Endothelial cell of umbilical vein (primary cell): ENCODE data around the gene TNFAIP8L1. TPM values are rescaled to one million over a fixed set of nuclear protein-coding genes. Genes with fewer than 3 reads are reported as not detected.
A peak's percentile ranks its signal among the peaks of the same experiment; 100 is the strongest.

Experiments used
- BruUV-seq: library from RNA; stranded (reverse); fragments of 400-500 nt; replicated peaks from 2 replicates; lab custom pipeline; 2021; lab: Mats Ljungman, UMichigan
- CTCF ChIA-PET: fragments of 300-600, 350-600 bp; sonication (Branson Sonifier 250); formaldehyde crosslinking; loops from one replicate; lab custom pipeline; 2021; ENCODE audit warnings: antibody characterized with exemption, inconsistent platforms; lab: Charles Lee
- POLR2A ChIA-PET: fragments of 300-600, 350-600 bp; sonication (Branson Sonifier 250); formaldehyde crosslinking; loops from one replicate; lab custom pipeline; 2021; ENCODE audit warnings: antibody characterized with exemption, inconsistent platforms; lab: Charles Lee
- DNase-seq: peaks from one replicate; pipeline ENCODE4 v3.0.0-alpha.2; 2011; ENCODE audit warnings: low read depth, low spot score
- FAIRE-seq: peaks from 2 replicates; lab custom pipeline; 2011; peaks lifted over from hg19 to GRCh38; lab: Jason Lieb, UNC
- H2AFZ ChIP-seq: 2 replicates; pipeline ENCODE4 v1.6.0; 2012; ENCODE audit warnings: low read depth, low read length, control low read depth, inconsistent platforms
- H3K27ac ChIP-seq: 2 replicates; pipeline ENCODE4 v1.5.1; 2011; ENCODE audit warnings: low read depth, mild to moderate bottlenecking, control low read depth, low read length, moderate library complexity; ENCODE audit not compliant: insufficient read depth
- H3K27me3 ChIP-seq, 2 experiments: 2 replicates each; pipeline versions ENCODE4 v1.6.0 to v1.6.1; 2011; ENCODE audit warnings: low read length in 2 of 2, mixed read lengths in 1 of 2; ENCODE audit not compliant: control insufficient read depth in 2 of 2, insufficient read depth in 2 of 2
- H3K36me3 ChIP-seq, 2 experiments: 2 replicates in 1 of 2; 3 replicates in 1 of 2; pipeline ENCODE4 v1.5.1; 2011; ENCODE audit warnings: low read length in 2 of 2, mild to moderate bottlenecking in 1 of 2, moderate library complexity in 1 of 2; ENCODE audit not compliant: control insufficient read depth in 2 of 2, insufficient read depth in 2 of 2; ENCODE audit errors: extremely low read depth in 1 of 2
- H3K4me1 ChIP-seq: 3 replicates; pipeline ENCODE4 v1.5.1; 2011; ENCODE audit warnings: mild to moderate bottlenecking, low read length; ENCODE audit not compliant: control insufficient read depth, insufficient read depth; ENCODE audit errors: extremely low read depth
- H3K4me2 ChIP-seq: 2 replicates; pipeline ENCODE4 v1.6.1; 2011; ENCODE audit warnings: low read length, control low read depth, mixed read lengths; ENCODE audit not compliant: insufficient read depth
- H3K4me3 ChIP-seq, 3 experiments: fragments of 200-600 bp in 1 of 3; sonication (generic), shearing (Covaris generic) in 1 of 3; replicated peaks in 1 of 3; 2 replicates each; pipeline ENCODE4 v1.5.1; 2011 to 2016; ENCODE audit warnings: control low read depth in 3 of 3, low read length in 3 of 3, mild to moderate bottlenecking in 2 of 3, inconsistent platforms in 1 of 3, low read depth in 1 of 3, moderate library complexity in 1 of 3; ENCODE audit not compliant: insufficient read depth in 1 of 3
- H3K79me2 ChIP-seq: 2 replicates; pipeline ENCODE4 v1.6.0; 2012; ENCODE audit warnings: low read length, inconsistent platforms; ENCODE audit not compliant: control insufficient read depth, insufficient read depth
- H3K9ac ChIP-seq: replicated peaks from 2 replicates; pipeline ENCODE3; 2011; ENCODE audit warnings: low read length, control low read depth; ENCODE audit not compliant: insufficient read depth; ENCODE audit errors: extremely low read depth
- H3K9me1 ChIP-seq: replicated peaks from 3 replicates; pipeline ENCODE4 v1.6.0; 2011; ENCODE audit warnings: mild to moderate bottlenecking, low read length; ENCODE audit not compliant: control insufficient read depth, insufficient read depth; ENCODE audit errors: extremely low read depth
- H3K9me3 ChIP-seq: replicated peaks from 2 replicates; pipeline ENCODE4 v1.5.1; 2012; ENCODE audit warnings: low read length, inconsistent platforms; ENCODE audit not compliant: control insufficient read depth, insufficient read depth
- H4K20me1 ChIP-seq: replicated peaks from 2 replicates; pipeline ENCODE3; 2011; ENCODE audit warnings: mild to moderate bottlenecking, low read length; ENCODE audit not compliant: control insufficient read depth, insufficient read depth; ENCODE audit errors: extremely low read depth
- EZH2 ChIP-seq: IDR thresholded peaks from 2 replicates; pipeline ENCODE4 v1.6.1; 2012; ENCODE audit warnings: borderline replicate concordance, low read depth, mild to moderate bottlenecking, moderate library complexity, low read length, inconsistent platforms; ENCODE audit not compliant: severe bottlenecking
- FOS ChIP-seq: IDR thresholded peaks from 2 replicates; pipeline ENCODE4 v1.6.1; 2011; ENCODE audit warnings: mild to moderate bottlenecking, low read length, moderate library complexity, borderline replicate concordance; ENCODE audit not compliant: insufficient read depth
- GATA2 ChIP-seq: IDR thresholded peaks from 2 replicates; pipeline ENCODE4 v1.7.0; 2011; ENCODE audit warnings: low read depth, mild to moderate bottlenecking, moderate library complexity, mixed read lengths, low read length; ENCODE audit not compliant: insufficient read length, insufficient read depth
- MYC ChIP-seq: IDR thresholded peaks from one replicate; pipeline ENCODE4 v1.6.1; 2011; ENCODE audit warnings: mild to moderate bottlenecking, low read depth, low read length
- POLR2A ChIP-seq: IDR thresholded peaks from 2 replicates; pipeline ENCODE4 v1.6.1; 2012; ENCODE audit warnings: low read depth, mild to moderate bottlenecking, control low read depth, low read length
- dilution Hi-C: fragments of 300-500 bp; cut with MboI; formaldehyde crosslinking; loops from one replicate; pipeline ENCODE4 v1.15.0; 2019; ENCODE audit warnings: low sequenced_read_pairs; ENCODE audit not compliant: extremely low pct_ligation_motif_present
- intact Hi-C: fragments of 100-400 bp; cut with micrococcal nuclease; formaldehyde crosslinking; loops from one replicate; pipeline ENCODE4 v1.10.0; 2022
- polyA plus RNA-seq, 4 experiments: library from polyadenylated mRNA; depleted of rRNA in 3 of 4; stranded (reverse) in 3 of 4; unstranded in 1 of 4; fragments of >200 nt; gene quantifications; 2 replicates each; pipeline versions ENCODE4 v1.2.1 to v1.2.3, GENCODE V29; 2011 to 2012; ENCODE audit warnings: missing spikeins in 1 of 4
- total RNA-seq: library from RNA; stranded (reverse); gene quantifications from 2 replicates; pipeline ENCODE4 v1.2.3, GENCODE V29; 2021
- TF ChIP-seq, protein P1 (sequence below): IDR thresholded peaks from 2 replicates; pipeline ENCODE4 v1.6.1; 2011; ENCODE audit not compliant: insufficient read depth, insufficient read length
- TF ChIP-seq, protein P2 (sequence below), 2 donors: IDR thresholded peaks; 1 replicate in 1 of 2; 2 replicates in 1 of 2; pipeline ENCODE4 v1.5.1; 2011; ENCODE audit warnings: low read length in 2 of 2, mild to moderate bottlenecking in 2 of 2, moderate library complexity in 2 of 2, control low read depth in 1 of 2, inconsistent platforms in 1 of 2, low read depth in 1 of 2; ENCODE audit not compliant: insufficient read depth in 1 of 2; ENCODE audit errors: extremely low read depth in 1 of 2

Gene TNFAIP8L1
- total and polyA plus RNA-seq, 2 donors (not counting 3 experiments of a cell fraction or from before 2014, with no cell fraction given) = 40.0 to 56.1 TPM

DNA sequence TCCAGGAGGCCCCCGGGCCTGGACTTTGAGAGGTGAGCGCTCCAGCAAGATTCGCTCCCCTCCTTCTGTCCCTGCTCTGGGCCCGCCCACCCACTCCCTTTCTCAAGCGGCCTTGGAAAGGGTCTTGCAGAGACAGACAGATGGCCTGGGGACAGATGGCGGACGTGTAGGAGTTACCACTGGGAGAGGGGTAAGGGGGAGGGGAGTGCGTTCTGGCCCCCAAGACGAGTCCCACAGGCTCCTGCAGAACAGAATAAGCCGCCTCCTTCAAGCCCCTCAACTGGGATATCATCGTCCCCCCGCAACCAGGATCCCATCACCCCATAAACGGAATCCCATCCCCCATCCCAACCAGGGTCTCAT, 3.6 kb upstream of the TNFAIP8L1 start:
- no peak overlapping the region for H3K4me2 ChIP-seq
- FAIRE-seq (no peak), DNase-seq (no peak)
- H3K9ac ChIP-seq = peak overlapping the region; percentile 7
- H2AFZ ChIP-seq = peak overlapping the region; percentile 12
- H3K4me1 ChIP-seq = peaks cover 43% of the 10 kb centered on the region
- H4K20me1 ChIP-seq = no peaks in the 10 kb centered on the region
- H3K4me3 ChIP-seq = peak overlapping the region in 1 of 3 experiments; percentile 31
- CTCF ChIA-PET = interaction anchor here (0.6 to 3.7 kb wide), 25 partner anchors 10 to 368 kb away, joined by 3 to 66 read pairs (median 7); partner anchors contain the start of genes PLIN5 and SEMA6B
- no peaks in the 10 kb centered on the region for H3K9me3 ChIP-seq
- no peaks in the 10 kb centered on the region for H3K27me3 ChIP-seq
- dilution Hi-C loops (no loop called here), intact Hi-C loops (loop anchor here (1.0 to 5.0 kb wide), 3 partner anchors 112 to 233 kb away; partner anchors contain the start of genes CHAF1A, HDGFL2 and SH3GL1)
- TF ChIP-seq POLR2A (no peak), MYC (no peak), GATA2 (no peak), FOS (no peak), EZH2 (no peak)
- TF ChIP-seq, protein P1, sequence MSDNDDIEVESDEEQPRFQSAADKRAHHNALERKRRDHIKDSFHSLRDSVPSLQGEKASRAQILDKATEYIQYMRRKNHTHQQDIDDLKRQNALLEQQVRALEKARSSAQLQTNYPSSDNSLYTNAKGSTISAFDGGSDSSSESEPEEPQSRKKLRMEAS = no peak
- TF ChIP-seq, protein P2, sequence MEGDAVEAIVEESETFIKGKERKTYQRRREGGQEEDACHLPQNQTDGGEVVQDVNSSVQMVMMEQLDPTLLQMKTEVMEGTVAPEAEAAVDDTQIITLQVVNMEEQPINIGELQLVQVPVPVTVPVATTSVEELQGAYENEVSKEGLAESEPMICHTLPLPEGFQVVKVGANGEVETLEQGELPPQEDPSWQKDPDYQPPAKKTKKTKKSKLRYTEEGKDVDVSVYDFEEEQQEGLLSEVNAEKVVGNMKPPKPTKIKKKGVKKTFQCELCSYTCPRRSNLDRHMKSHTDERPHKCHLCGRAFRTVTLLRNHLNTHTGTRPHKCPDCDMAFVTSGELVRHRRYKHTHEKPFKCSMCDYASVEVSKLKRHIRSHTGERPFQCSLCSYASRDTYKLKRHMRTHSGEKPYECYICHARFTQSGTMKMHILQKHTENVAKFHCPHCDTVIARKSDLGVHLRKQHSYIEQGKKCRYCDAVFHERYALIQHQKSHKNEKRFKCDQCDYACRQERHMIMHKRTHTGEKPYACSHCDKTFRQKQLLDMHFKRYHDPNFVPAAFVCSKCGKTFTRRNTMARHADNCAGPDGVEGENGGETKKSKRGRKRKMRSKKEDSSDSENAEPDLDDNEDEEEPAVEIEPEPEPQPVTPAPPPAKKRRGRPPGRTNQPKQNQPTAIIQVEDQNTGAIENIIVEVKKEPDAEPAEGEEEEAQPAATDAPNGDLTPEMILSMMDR (IDR thresholded peaks at IDR 0.05; ENCODE audit: extremely low read depth in 1 of 2, insufficient read depth in 1 of 2, low read depth in 1 of 2, low read length in 2 of 2) = no peak
- BruUV-seq = no TSS peak
- peak overlapping the region; percentile 11 for H3K27ac ChIP-seq
- POLR2A ChIA-PET = no interaction called here
- H3K79me2 ChIP-seq = peaks cover 14% of the 10 kb centered on the region
- no peaks in the 10 kb centered on the region for H3K9me1 ChIP-seq
- H3K36me3 ChIP-seq = no peaks in the 10 kb centered on the region
